OCI-LY1 (cell line): Measurements from ENCODE around the gene DNTTIP2.

Experiments used
- H2AFZ ChIP-seq: fragments of 200-600 bp; sonication (generic), shearing (Covaris generic); 2 replicates; pipeline ENCODE4 v1.6.0; 2014; ENCODE audit warnings: antibody characterized with exemption, mild to moderate bottlenecking, low read length
- H3F3A ChIP-seq: fragments of 200-600 bp; sonication (generic), shearing (Covaris generic); 2 replicates; pipeline ENCODE4 v1.6.0; 2014; ENCODE audit warnings: mild to moderate bottlenecking, antibody characterized with exemption, low read length, moderate library complexity; ENCODE audit not compliant: insufficient read depth
- H3K27ac ChIP-seq: fragments of 200-600 bp; sonication (generic); 2 replicates; pipeline ENCODE4 v1.5.1; 2014; ENCODE audit warnings: low read length, mixed run types, mild to moderate bottlenecking, low read depth; ENCODE audit not compliant: poor library complexity, severe bottlenecking
- H3K27me3 ChIP-seq: fragments of 200-600 bp; sonication (generic); 2 replicates; pipeline ENCODE4 v1.6.0; 2014; ENCODE audit warnings: antibody characterized with exemption, mild to moderate bottlenecking, low read length, moderate library complexity; ENCODE audit not compliant: insufficient read depth
- H3K36me3 ChIP-seq: fragments of 200-600 bp; sonication (generic); 2 replicates; pipeline ENCODE4 v1.6.1; 2014; ENCODE audit warnings: mild to moderate bottlenecking, antibody characterized with exemption, low read length, moderate library complexity, mixed read lengths; ENCODE audit not compliant: insufficient read depth
- H3K4me1 ChIP-seq: fragments of 200-600 bp; sonication (generic); 2 replicates; pipeline ENCODE4 v1.5.1; 2014; ENCODE audit warnings: mild to moderate bottlenecking, low read length, moderate library complexity; ENCODE audit not compliant: insufficient read depth, severe bottlenecking
- H3K4me2 ChIP-seq: fragments of 200-600 bp; sonication (generic), shearing (Covaris generic); 2 replicates; pipeline ENCODE4 v1.6.1; 2014; ENCODE audit warnings: low read length
- H3K4me3 ChIP-seq: fragments of 200-600 bp; sonication (generic); 2 replicates; pipeline ENCODE4 v1.5.1; 2014; ENCODE audit warnings: low read length, low read depth, mild to moderate bottlenecking, mixed read lengths; ENCODE audit not compliant: poor library complexity, severe bottlenecking
- H3K79me2 ChIP-seq: fragments of 200-600 bp; shearing (Covaris generic); 2 replicates; pipeline ENCODE4 v1.6.1; 2016; ENCODE audit warnings: mixed run types, low read length, mixed read lengths; ENCODE audit not compliant: insufficient read depth
- H3K9ac ChIP-seq: fragments of 200-600 bp; sonication (generic), shearing (Covaris generic); 2 replicates; pipeline ENCODE4 v1.6.1; 2014; ENCODE audit warnings: mild to moderate bottlenecking, low read length, mixed read lengths
- H3K9me2 ChIP-seq: fragments of 200-600 bp; sonication (generic), shearing (Covaris generic); 2 replicates; pipeline ENCODE4 v1.6.1; 2014; ENCODE audit warnings: low read depth, mild to moderate bottlenecking, low read length, mixed read lengths
- H3K9me3 ChIP-seq: fragments of 200-600 bp; shearing (Covaris generic); 2 replicates; pipeline ENCODE4 v1.6.1; 2014; ENCODE audit warnings: low read length, mixed read lengths
- H4K20me1 ChIP-seq: fragments of 200-600 bp; sonication (generic), shearing (Covaris generic); 2 replicates; pipeline ENCODE4 v1.6.0; 2016; ENCODE audit warnings: mild to moderate bottlenecking, low read length; ENCODE audit not compliant: insufficient read depth
- CTCF ChIP-seq: fragments of 200-600 bp; sonication (generic), shearing (Covaris generic); IDR thresholded peaks from 2 replicates; pipeline ENCODE4 v1.5.1; 2017; ENCODE audit warnings: mild to moderate bottlenecking, antibody characterized with exemption, low read length, moderate library complexity, mixed read lengths
- EZH2 ChIP-seq: fragments of 200-600 bp; sonication (generic), shearing (Covaris generic); IDR thresholded peaks from 2 replicates; pipeline ENCODE4 v1.8.0; 2017; ENCODE audit warnings: borderline replicate concordance, mixed run types, mild to moderate bottlenecking, antibody characterized with exemption, low read length, moderate library complexity, mixed read lengths

The DNTTIP2 gene

GRCh38 chr1:93878889-93879586, at the start of gene DNTTIP2:
TSS of gene DNTTIP2 (minus strand) at chr1:93879206. CDS start at chr1:93879148, 58 bp downstream.
- Histone ChIP-seq H2AFZ (0 out of 2 replicates have a peak within 1 kb of the TSS, but pooled peaks have one; percentile 29), H3F3A (no peaks in the 10 kb centered on the region; the same call in 1 of the 2 replicates), H3K4me2 (peak within 1 kb of the TSS; percentile 77), H3K27ac (peak within 1 kb of the TSS; percentile 61), H3K27me3 (no peaks in the 10 kb centered on the region), H4K20me1 (no peaks in the 10 kb centered on the region), H3K9me3 (no peaks in the 10 kb centered on the region), H3K36me3 (peaks cover 38% of the 10 kb centered on the region), H3K9ac (peak within 1 kb of the TSS; percentile 89), H3K9me2 (no peaks in the 10 kb centered on the region), H3K4me1 (peaks cover 33% of the 10 kb centered on the region), H3K4me3 (peak within 1 kb of the TSS; percentile 90), H3K79me2 (peaks cover 30% of the 10 kb centered on the region)
- TF ChIP-seq EZH2 (no peak), CTCF (no peak)

- no peak overlapping the region for H3K27ac ChIP-seq
- no peaks in the 10 kb centered on the region for H3K79me2 ChIP-seq
- H3K9me2 ChIP-seq, result no peaks in the 10 kb centered on the region
- no peak overlapping the region for H2AFZ ChIP-seq
- no peak overlapping the region for H3K4me3 ChIP-seq
- H3K4me2 ChIP-seq, result no peak overlapping the region
- H3K9ac ChIP-seq, result no peak overlapping the region
- no peaks in the 10 kb centered on the region for H3K36me3 ChIP-seq
- H3F3A ChIP-seq, result no peaks in the 10 kb centered on the region
- no peaks in the 10 kb centered on the region for H3K9me3 ChIP-seq
- H4K20me1 ChIP-seq, result no peaks in the 10 kb centered on the region
- 0 out of 2 replicates have a peak, but pooled peaks cover 3% of the 10 kb centered on the region for H3K27me3 ChIP-seq
- TF ChIP-seq CTCF, result no peak
- H3K4me1 ChIP-seq, result no peaks in the 10 kb centered on the region
These were observed 46.2 kb upstream of the DNTTIP2 start for GRCh38 chr1:93925206-93925605.

GRCh38 chr1:93919780-93920179, 40.8 kb upstream of the DNTTIP2 start:
- Histone ChIP-seq H3K4me2 (no peak overlapping the region), H3K4me1 (no peaks in the 10 kb centered on the region), H3K27ac (no peak overlapping the region), H3K79me2 (no peaks in the 10 kb centered on the region), H3K9ac (no peak overlapping the region), H3K27me3 (no peaks in the 10 kb centered on the region), H3K9me2 (no peaks in the 10 kb centered on the region), H3F3A (no peaks in the 10 kb centered on the region), H4K20me1 (no peaks in the 10 kb centered on the region), H3K9me3 (no peaks in the 10 kb centered on the region), H2AFZ (no peak overlapping the region), H3K4me3 (no peak overlapping the region), H3K36me3 (no peaks in the 10 kb centered on the region)
- TF ChIP-seq EZH2, result no peak
- TF ChIP-seq CTCF, result no peak
